ENCODE measurements around the gene CNTNAP5.

Gene CNTNAP5

GRCh38 chr2:124153713-124154112, 128.6 kb downstream of the CNTNAP5 start:
- Mint-ChIP-seq H3K4me1 (ENCODE audit: low read depth) (no peaks in the 10 kb centered on the region), H3K36me3 (ENCODE audit: low read depth) (no peaks in the 10 kb centered on the region), H3K4me3 (no peak overlapping the region), H3K9me3 (peaks cover 9% of the 10 kb centered on the region), H3K27me3 (no peaks in the 10 kb centered on the region), H3K27ac (no peak overlapping the region)
- no peak for DNase-seq

GRCh38 chr2:124159166-124159565, 134.1 kb downstream of the CNTNAP5 start:
- Mint-ChIP-seq H3K27me3 (no peaks in the 10 kb centered on the region), H3K9me3 (peaks cover 15% of the 10 kb centered on the region), H3K27ac (no peak overlapping the region), H3K4me3 (no peak overlapping the region), H3K4me1 (ENCODE audit: low read depth) (no peaks in the 10 kb centered on the region), H3K36me3 (ENCODE audit: low read depth) (no peaks in the 10 kb centered on the region)
- DNase-seq = no peak

GRCh38 chr2:124161542-124161941, 136.5 kb downstream of the CNTNAP5 start:
- H3K9me3 Mint-ChIP-seq = peaks cover 13% of the 10 kb centered on the region
- H3K27me3 Mint-ChIP-seq = no peaks in the 10 kb centered on the region
- H3K4me3 Mint-ChIP-seq = no peak overlapping the region
- DNase-seq = no peak
- no peaks in the 10 kb centered on the region for H3K36me3 Mint-ChIP-seq (ENCODE audit: low read depth)
- no peaks in the 10 kb centered on the region for H3K4me1 Mint-ChIP-seq (ENCODE audit: low read depth)
- H3K27ac Mint-ChIP-seq = no peak overlapping the region

GRCh38 chr2:124162256-124162655, 137.2 kb downstream of the CNTNAP5 start:
- H3K4me1 Mint-ChIP-seq (ENCODE audit: low read depth) = no peaks in the 10 kb centered on the region
- no peaks in the 10 kb centered on the region for H3K36me3 Mint-ChIP-seq (ENCODE audit: low read depth)
- H3K27me3 Mint-ChIP-seq = no peaks in the 10 kb centered on the region
- no peak overlapping the region for H3K4me3 Mint-ChIP-seq
- no peak overlapping the region for H3K27ac Mint-ChIP-seq
- peaks cover 13% of the 10 kb centered on the region for H3K9me3 Mint-ChIP-seq
- DNase-seq = no peak

- Mint-ChIP-seq H3K4me1 (ENCODE audit: low read depth) (no peaks in the 10 kb centered on the region), H3K27ac (no peak overlapping the region), H3K36me3 (ENCODE audit: low read depth) (no peaks in the 10 kb centered on the region), H3K27me3 (no peaks in the 10 kb centered on the region), H3K9me3 (peaks cover 11% of the 10 kb centered on the region), H3K4me3 (no peak overlapping the region)
- no peak for DNase-seq
Observed at GRCh38 chr2:124163840-124164239, 138.8 kb downstream of the CNTNAP5 start.

- Mint-ChIP-seq H3K27ac (no peak overlapping the region), H3K4me1 (ENCODE audit: low read depth) (no peaks in the 10 kb centered on the region), H3K36me3 (ENCODE audit: low read depth) (no peaks in the 10 kb centered on the region), H3K9me3 (peaks cover 6% of the 10 kb centered on the region), H3K27me3 (no peaks in the 10 kb centered on the region), H3K4me3 (no peak overlapping the region)
- no peak for DNase-seq
Observed at GRCh38 chr2:124165698-124166097, 140.6 kb downstream of the CNTNAP5 start.

GRCh38 chr2:124171472-124172063, 146.5 kb downstream of the CNTNAP5 start:
- DNase-seq = no peak
- H3K9me3 Mint-ChIP-seq = peaks cover 9% of the 10 kb centered on the region
- H3K27me3 Mint-ChIP-seq = no peaks in the 10 kb centered on the region
- H3K4me1 Mint-ChIP-seq (ENCODE audit: low read depth) = no peaks in the 10 kb centered on the region
- no peak overlapping the region for H3K4me3 Mint-ChIP-seq
- H3K36me3 Mint-ChIP-seq (ENCODE audit: low read depth) = no peaks in the 10 kb centered on the region
- no peak overlapping the region for H3K27ac Mint-ChIP-seq

GRCh38 chr2:124178719-124179118, 153.6 kb downstream of the CNTNAP5 start:
- no peak for DNase-seq
- H3K9me3 Mint-ChIP-seq = peaks cover 14% of the 10 kb centered on the region
- no peak overlapping the region for H3K27ac Mint-ChIP-seq
- no peaks in the 10 kb centered on the region for H3K36me3 Mint-ChIP-seq (ENCODE audit: low read depth)
- H3K4me1 Mint-ChIP-seq (ENCODE audit: low read depth) = no peaks in the 10 kb centered on the region
- no peak overlapping the region for H3K4me3 Mint-ChIP-seq
- no peaks in the 10 kb centered on the region for H3K27me3 Mint-ChIP-seq

GRCh38 chr2:124180635-124181034, 155.5 kb downstream of the CNTNAP5 start:
- Mint-ChIP-seq H3K9me3 (peaks cover 11% of the 10 kb centered on the region), H3K27me3 (no peaks in the 10 kb centered on the region), H3K27ac (no peak overlapping the region), H3K4me3 (no peak overlapping the region), H3K4me1 (ENCODE audit: low read depth) (no peaks in the 10 kb centered on the region), H3K36me3 (ENCODE audit: low read depth) (no peaks in the 10 kb centered on the region)
- no peak for DNase-seq

GRCh38 chr2:124186801-124187200, 161.7 kb downstream of the CNTNAP5 start:
- Mint-ChIP-seq H3K4me1 (ENCODE audit: low read depth) (no peaks in the 10 kb centered on the region), H3K4me3 (no peak overlapping the region), H3K36me3 (ENCODE audit: low read depth) (no peaks in the 10 kb centered on the region), H3K27me3 (no peaks in the 10 kb centered on the region), H3K27ac (no peak overlapping the region), H3K9me3 (peaks cover 8% of the 10 kb centered on the region)
- no peak for DNase-seq

GRCh38 chr2:124187948-124188347, 162.9 kb downstream of the CNTNAP5 start:
- no peaks in the 10 kb centered on the region for H3K4me1 Mint-ChIP-seq (ENCODE audit: low read depth)
- DNase-seq = no peak
- no peaks in the 10 kb centered on the region for H3K27me3 Mint-ChIP-seq
- H3K4me3 Mint-ChIP-seq = no peak overlapping the region
- H3K27ac Mint-ChIP-seq = no peak overlapping the region
- peaks cover 8% of the 10 kb centered on the region for H3K9me3 Mint-ChIP-seq
- no peaks in the 10 kb centered on the region for H3K36me3 Mint-ChIP-seq (ENCODE audit: low read depth)

- Mint-ChIP-seq H3K27ac (no peak overlapping the region), H3K27me3 (no peaks in the 10 kb centered on the region), H3K4me1 (ENCODE audit: low read depth) (no peaks in the 10 kb centered on the region), H3K9me3 (no peaks in the 10 kb centered on the region), H3K36me3 (ENCODE audit: low read depth) (no peaks in the 10 kb centered on the region), H3K4me3 (no peak overlapping the region)
- DNase-seq = no peak
Observed at GRCh38 chr2:124193706-124194105, 168.6 kb downstream of the CNTNAP5 start.

GRCh38 chr2:124201713-124202112, 176.6 kb downstream of the CNTNAP5 start:
- no peak for DNase-seq
- Mint-ChIP-seq H3K27ac (no peak overlapping the region), H3K36me3 (ENCODE audit: low read depth) (no peaks in the 10 kb centered on the region), H3K27me3 (no peaks in the 10 kb centered on the region), H3K4me1 (ENCODE audit: low read depth) (no peaks in the 10 kb centered on the region), H3K9me3 (peaks cover 6% of the 10 kb centered on the region), H3K4me3 (no peak overlapping the region)

GRCh38 chr2:124209441-124209840, 184.4 kb downstream of the CNTNAP5 start:
- Mint-ChIP-seq H3K27ac (no peak overlapping the region), H3K27me3 (no peaks in the 10 kb centered on the region), H3K4me1 (ENCODE audit: low read depth) (no peaks in the 10 kb centered on the region), H3K9me3 (peaks cover 2% of the 10 kb centered on the region), H3K4me3 (no peak overlapping the region), H3K36me3 (ENCODE audit: low read depth) (no peaks in the 10 kb centered on the region)
- DNase-seq = no peak

GRCh38 chr2:124211461-124211860, 186.4 kb downstream of the CNTNAP5 start:
- Mint-ChIP-seq H3K9me3 (peaks cover 4% of the 10 kb centered on the region), H3K36me3 (ENCODE audit: low read depth) (no peaks in the 10 kb centered on the region), H3K27ac (no peak overlapping the region), H3K4me1 (ENCODE audit: low read depth) (no peaks in the 10 kb centered on the region), H3K4me3 (no peak overlapping the region), H3K27me3 (no peaks in the 10 kb centered on the region)
- DNase-seq = no peak

GRCh38 chr2:124213977-124214587, 189.0 kb downstream of the CNTNAP5 start:
- H3K36me3 Mint-ChIP-seq (ENCODE audit: low read depth) = no peaks in the 10 kb centered on the region
- no peaks in the 10 kb centered on the region for H3K4me1 Mint-ChIP-seq (ENCODE audit: low read depth)
- peaks cover 7% of the 10 kb centered on the region for H3K9me3 Mint-ChIP-seq
- no peaks in the 10 kb centered on the region for H3K27me3 Mint-ChIP-seq
- no peak for DNase-seq
- H3K27ac Mint-ChIP-seq = no peak overlapping the region
- H3K4me3 Mint-ChIP-seq = no peak overlapping the region
